Measurements from ENCODE around the gene GGN.
"Not testable (repeated sequence)": the region's sequence is repeated elsewhere in the genome, so short reads cannot be mapped to it uniquely, and the experiment has no call there.

The GGN gene

GRCh38 chr19:38350883-38351282 lies 37.0 kb downstream of the GGN start:
- DNase-seq (ENCODE audit: insufficient read length, low spot score) (no peak), FAIRE-seq (no peak)
- TF ChIP-seq CTCF (IDR thresholded peaks at IDR 0.05; ENCODE audit: insufficient read depth, missing control alignments): no peak

- no peak for DNase-seq (ENCODE audit: insufficient read length, low spot score)
- no peak for FAIRE-seq
- TF ChIP-seq CTCF (IDR thresholded peaks at IDR 0.05; ENCODE audit: insufficient read depth, missing control alignments): no peak
Measured at GRCh38 chr19:38346837-38347236, 41.0 kb downstream of the GGN start.

GRCh38 chr19:38340927-38341326 lies 46.9 kb downstream of the GGN start:
- no peak for DNase-seq (ENCODE audit: insufficient read length, low spot score)
- FAIRE-seq: no peak
- no peak for TF ChIP-seq CTCF (IDR thresholded peaks at IDR 0.05; ENCODE audit: insufficient read depth, missing control alignments)

GRCh38 chr19:38339011-38339410 lies 48.8 kb downstream of the GGN start:
- not testable (repeated sequence) for DNase-seq (ENCODE audit: insufficient read length, low spot score); FAIRE-seq

- FAIRE-seq (no peak), DNase-seq (ENCODE audit: insufficient read length, low spot score) (no peak)
- no peak for TF ChIP-seq CTCF (IDR thresholded peaks at IDR 0.05; ENCODE audit: insufficient read depth, missing control alignments)
Measured at GRCh38 chr19:38337360-38337653, 50.5 kb downstream of the GGN start.

- TF ChIP-seq CTCF (IDR thresholded peaks at IDR 0.05; ENCODE audit: insufficient read depth, missing control alignments): no peak
- DNase-seq (ENCODE audit: insufficient read length, low spot score): peak; percentile 88
- FAIRE-seq: no peak
Measured at GRCh38 chr19:38336638-38337359, 51.0 kb downstream of the GGN start.

GRCh38 chr19:38335949-38336637 lies 51.7 kb downstream of the GGN start:
- DNase-seq (ENCODE audit: insufficient read length, low spot score) (peak; percentile 76), FAIRE-seq (no peak)
- no peak for TF ChIP-seq CTCF (IDR thresholded peaks at IDR 0.05; ENCODE audit: insufficient read depth, missing control alignments)

All from D721Med (cell line).